Left hindlimb (tissue), 1 donor: Measurements from ENCODE around the gene TOB1.
"Not testable (repeated sequence)": the region's sequence is repeated elsewhere in the genome, so short reads cannot be mapped to it uniquely, and the experiment has no call there.

ENCODE experiments used
- DNase-seq: peaks from one replicate; pipeline ENCODE4 v3.0.0-alpha.2; 2018

TOB1 gene

GRCh38 chr17:50867363-50868139 is 1.4 kb upstream of the TOB1 start:
- peak; percentile 97 for DNase-seq

- DNase-seq: peak; percentile 82
Observed at GRCh38 chr17:50866950-50867362, 802 bp upstream of the TOB1 start.

GRCh38 chr17:50865868-50866260 is 290 bp downstream of the TOB1 start:
- DNase-seq: no peak

- peak; percentile 75 for DNase-seq
Observed at GRCh38 chr17:50865060-50865867, 890 bp downstream of the TOB1 start.

- DNase-seq: no peak
Observed at GRCh38 chr17:50864747-50865059, 1.5 kb downstream of the TOB1 start.

GRCh38 chr17:50863931-50864330 is 2.2 kb downstream of the TOB1 start:
- DNase-seq: no peak

GRCh38 chr17:50863221-50863843 is 2.8 kb downstream of the TOB1 start:
- no peak for DNase-seq

- no peak for DNase-seq
Observed at GRCh38 chr17:50861822-50862528, 4.2 kb downstream of the TOB1 start.

GRCh38 chr17:50861334-50861676 is 4.8 kb downstream of the TOB1 start:
- no peak for DNase-seq

GRCh38 chr17:50859727-50860126 is 6.4 kb downstream of the TOB1 start:
- DNase-seq: not testable (repeated sequence)

- DNase-seq: no peak
Observed at GRCh38 chr17:50858486-50859225, 7.5 kb downstream of the TOB1 start.

GRCh38 chr17:50856431-50856830 is 9.7 kb downstream of the TOB1 start:
- DNase-seq: no peak

- no peak for DNase-seq
Observed at GRCh38 chr17:50855708-50856330, 10.3 kb downstream of the TOB1 start.

GRCh38 chr17:50853781-50854180 is 12.4 kb downstream of the TOB1 start:
- DNase-seq: no peak

GRCh38 chr17:50853015-50853615 is 13.0 kb downstream of the TOB1 start:
- DNase-seq: no peak

GRCh38 chr17:50850640-50851039 is 15.5 kb downstream of the TOB1 start:
- DNase-seq: no peak

GRCh38 chr17:50848711-50849110 is 17.4 kb downstream of the TOB1 start:
- DNase-seq: no peak

- no peak for DNase-seq
Observed at GRCh38 chr17:50848039-50848438, 18.1 kb downstream of the TOB1 start.

- DNase-seq: no peak
Observed at GRCh38 chr17:50847566-50847965, 18.6 kb downstream of the TOB1 start.

- DNase-seq: no peak
Observed at GRCh38 chr17:50845240-50846147, 20.7 kb downstream of the TOB1 start.
